GM20431 (cell line): ENCODE data around the gene TMEM41A.
"Not testable (repeated sequence)": the region's sequence is repeated elsewhere in the genome, so short reads cannot be mapped to it uniquely, and the experiment has no call there.

ENCODE experiments used
- in situ Hi-C: fragments of 300-500 bp; cut with MseI, MboI; formaldehyde crosslinking; loops from one replicate; pipeline ENCODE4 v1.15.0; 2020; ENCODE audit warnings: low sequenced_read_pairs; ENCODE audit not compliant: unreplicated experiment

The TMEM41A gene

GRCh38 chr3:185490241-185490640, 8.6 kb downstream of the TMEM41A start:
- in situ Hi-C loops = no loop called here

- in situ Hi-C loops = no loop called here
Measured at GRCh38 chr3:185489462-185489861, 9.4 kb downstream of the TMEM41A start.

- in situ Hi-C loops = no loop called here
Measured at GRCh38 chr3:185488465-185488864, 10.4 kb downstream of the TMEM41A start.

GRCh38 chr3:185486394-185486793, 12.4 kb downstream of the TMEM41A start:
- in situ Hi-C loops = no loop called here

- in situ Hi-C loops = no loop called here
Measured at GRCh38 chr3:185484296-185484695, 14.5 kb downstream of the TMEM41A start.

GRCh38 chr3:185479373-185479945, 19.4 kb downstream of the TMEM41A start:
- in situ Hi-C loops = no loop called here

GRCh38 chr3:185477316-185477715, 21.5 kb downstream of the TMEM41A start:
- in situ Hi-C loops = no loop called here

GRCh38 chr3:185474922-185475321, 23.9 kb downstream of the TMEM41A start:
- in situ Hi-C loops = not testable (repeated sequence)

GRCh38 chr3:185473290-185473815, 25.5 kb downstream of the TMEM41A start:
- in situ Hi-C loops = no loop called here

GRCh38 chr3:185470323-185470722, 28.5 kb downstream of the TMEM41A start:
- in situ Hi-C loops = no loop called here

- in situ Hi-C loops = no loop called here
Measured at GRCh38 chr3:185469542-185469941, 29.3 kb downstream of the TMEM41A start.

GRCh38 chr3:185466123-185466522, 32.7 kb downstream of the TMEM41A start:
- in situ Hi-C loops = not testable (repeated sequence)

GRCh38 chr3:185465471-185465870, 33.4 kb downstream of the TMEM41A start:
- in situ Hi-C loops = no loop called here

GRCh38 chr3:185460719-185461350, 38.0 kb downstream of the TMEM41A start:
- in situ Hi-C loops = no loop called here

GRCh38 chr3:185460309-185460708, 38.5 kb downstream of the TMEM41A start:
- in situ Hi-C loops = no loop called here

- in situ Hi-C loops = no loop called here
Measured at GRCh38 chr3:185457376-185457775, 41.5 kb downstream of the TMEM41A start.

GRCh38 chr3:185451432-185451831, 47.4 kb downstream of the TMEM41A start:
- in situ Hi-C loops = not testable (repeated sequence)

GRCh38 chr3:185448107-185448506, 50.7 kb downstream of the TMEM41A start:
- in situ Hi-C loops = no loop called here

GRCh38 chr3:185444329-185444728, 54.5 kb downstream of the TMEM41A start:
- in situ Hi-C loops = no loop called here

- in situ Hi-C loops = no loop called here
Measured at GRCh38 chr3:185442031-185442430, 56.8 kb downstream of the TMEM41A start.

GRCh38 chr3:185439745-185440466, 58.9 kb downstream of the TMEM41A start:
- in situ Hi-C loops = no loop called here
